Osteoblast (primary cell): ENCODE data around the gene CALD1. TPM values are rescaled to one million over a fixed set of nuclear protein-coding genes. Genes with fewer than 3 reads are reported as not detected.

Source experiments
- DNase-seq: peaks from one replicate; pipeline ENCODE4 v3.0.0; 2011; ENCODE audit warnings: low spot score, mixed read lengths; ENCODE audit not compliant: insufficient read length; ENCODE audit errors: missing footprints
- H2AFZ ChIP-seq: 2 replicates; pipeline ENCODE4 v1.6.0; 2011; ENCODE audit warnings: mild to moderate bottlenecking, low read length
- H3K27ac ChIP-seq: 2 replicates; pipeline ENCODE4 v1.5.1; 2011; ENCODE audit warnings: mild to moderate bottlenecking, low read depth, low read length, moderate library complexity
- H3K27me3 ChIP-seq: 2 replicates; pipeline ENCODE4 v1.6.0; 2012; ENCODE audit warnings: mild to moderate bottlenecking, control low read depth, inconsistent platforms, low read length, moderate library complexity; ENCODE audit not compliant: insufficient read depth
- H3K36me3 ChIP-seq: 2 replicates; pipeline ENCODE4 v1.5.1; 2011; ENCODE audit warnings: mild to moderate bottlenecking, low read length, control low read depth, moderate library complexity; ENCODE audit not compliant: insufficient read depth
- H3K4me1 ChIP-seq: 2 replicates; pipeline ENCODE4 v1.5.1; 2011; ENCODE audit warnings: mild to moderate bottlenecking, low read length, control low read depth, moderate library complexity; ENCODE audit not compliant: insufficient read depth
- H3K4me2 ChIP-seq: 2 replicates; pipeline ENCODE4 v1.6.0; 2011; ENCODE audit warnings: mild to moderate bottlenecking, low read length; ENCODE audit not compliant: insufficient read depth
- H3K4me3 ChIP-seq: fragments of 200-600 bp; sonication (generic); 3 replicates; pipeline ENCODE4 v1.5.1; 2012; ENCODE audit warnings: mild to moderate bottlenecking, low read length, inconsistent platforms; ENCODE audit not compliant: insufficient read depth
- H3K79me2 ChIP-seq: 2 replicates; pipeline ENCODE4 v1.6.0; 2012; ENCODE audit warnings: mild to moderate bottlenecking, low read length, control low read depth, inconsistent platforms; ENCODE audit not compliant: insufficient read depth
- H3K9me3 ChIP-seq: 2 replicates; pipeline ENCODE4 v1.5.1; 2011; ENCODE audit warnings: low read depth, low read length, control low read depth
- H4K20me1 ChIP-seq: 2 replicates; pipeline ENCODE4 v1.6.0; 2012; ENCODE audit warnings: mild to moderate bottlenecking, low read length, control low read depth; ENCODE audit not compliant: insufficient read depth
- total RNA-seq: library from RNA; depleted of rRNA; stranded (reverse); fragments of >200 nt; gene quantifications from 2 replicates; pipeline ENCODE4 v1.2.3, GENCODE V29; 2012
- TF ChIP-seq, protein P1 (sequence below): IDR thresholded peaks from 2 replicates; pipeline ENCODE4 v1.5.1; 2011; ENCODE audit warnings: mild to moderate bottlenecking, low read depth, low read length, moderate library complexity; ENCODE audit errors: extremely low read depth

Gene CALD1
- total RNA-seq, 1 donor, result 1,123 TPM

DNA sequence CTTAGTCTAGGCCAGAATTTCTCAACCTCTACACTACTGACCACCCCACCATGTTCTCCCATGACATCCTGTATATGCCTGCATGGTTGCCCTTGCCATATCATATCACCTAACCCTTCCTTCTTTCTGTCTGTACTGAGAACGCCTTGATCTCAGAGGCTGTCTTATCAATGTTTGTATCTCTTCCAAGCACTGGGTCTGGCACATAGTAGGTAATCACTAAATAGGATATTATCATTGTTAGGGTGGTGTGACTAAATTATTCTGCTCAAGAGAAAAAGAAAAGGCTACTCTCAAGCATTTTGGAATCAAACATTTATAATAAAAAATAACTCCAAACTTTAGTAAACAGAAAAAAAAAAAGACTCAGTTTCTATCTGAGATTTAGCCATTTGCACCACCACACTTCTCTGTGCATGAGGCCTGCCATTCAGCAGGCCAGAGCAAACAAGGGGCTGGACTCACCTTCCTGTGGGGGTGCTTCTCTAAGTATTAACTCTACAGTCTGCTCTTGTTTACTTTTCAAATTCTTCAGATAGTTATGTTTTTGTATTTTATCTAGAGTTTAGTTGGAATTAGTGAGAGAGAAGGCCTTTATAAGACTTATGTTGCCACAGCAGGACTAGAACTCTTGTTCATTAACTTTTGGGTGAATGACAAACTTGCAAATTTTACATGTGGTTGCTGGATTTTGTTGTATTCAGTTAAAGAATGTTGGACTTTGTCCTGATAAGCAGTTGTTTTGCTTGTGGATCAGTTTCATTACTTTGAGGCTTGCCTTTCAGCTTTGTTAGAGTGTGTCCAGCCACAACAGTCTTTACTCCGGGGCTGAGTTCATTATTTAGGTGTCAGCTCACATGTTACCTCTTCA, 212.3 kb downstream of the CALD1 start:
- H3K27me3 ChIP-seq, result no peaks in the 10 kb centered on the region
- peaks cover 4% of the 10 kb centered on the region for H3K36me3 ChIP-seq
- H4K20me1 ChIP-seq, result no peaks in the 10 kb centered on the region
- no peak overlapping the region for H3K4me3 ChIP-seq
- DNase-seq, result no peak
- no peak overlapping the region for H2AFZ ChIP-seq
- H3K4me2 ChIP-seq, result peak overlapping the region; percentile 58
- peaks cover 19% of the 10 kb centered on the region for H3K4me1 ChIP-seq
- TF ChIP-seq, protein P1, sequence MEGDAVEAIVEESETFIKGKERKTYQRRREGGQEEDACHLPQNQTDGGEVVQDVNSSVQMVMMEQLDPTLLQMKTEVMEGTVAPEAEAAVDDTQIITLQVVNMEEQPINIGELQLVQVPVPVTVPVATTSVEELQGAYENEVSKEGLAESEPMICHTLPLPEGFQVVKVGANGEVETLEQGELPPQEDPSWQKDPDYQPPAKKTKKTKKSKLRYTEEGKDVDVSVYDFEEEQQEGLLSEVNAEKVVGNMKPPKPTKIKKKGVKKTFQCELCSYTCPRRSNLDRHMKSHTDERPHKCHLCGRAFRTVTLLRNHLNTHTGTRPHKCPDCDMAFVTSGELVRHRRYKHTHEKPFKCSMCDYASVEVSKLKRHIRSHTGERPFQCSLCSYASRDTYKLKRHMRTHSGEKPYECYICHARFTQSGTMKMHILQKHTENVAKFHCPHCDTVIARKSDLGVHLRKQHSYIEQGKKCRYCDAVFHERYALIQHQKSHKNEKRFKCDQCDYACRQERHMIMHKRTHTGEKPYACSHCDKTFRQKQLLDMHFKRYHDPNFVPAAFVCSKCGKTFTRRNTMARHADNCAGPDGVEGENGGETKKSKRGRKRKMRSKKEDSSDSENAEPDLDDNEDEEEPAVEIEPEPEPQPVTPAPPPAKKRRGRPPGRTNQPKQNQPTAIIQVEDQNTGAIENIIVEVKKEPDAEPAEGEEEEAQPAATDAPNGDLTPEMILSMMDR, result no peak
- no peaks in the 10 kb centered on the region for H3K9me3 ChIP-seq
- peaks cover 5% of the 10 kb centered on the region for H3K79me2 ChIP-seq
- H3K27ac ChIP-seq, result peak overlapping the region; percentile 39

DNA sequence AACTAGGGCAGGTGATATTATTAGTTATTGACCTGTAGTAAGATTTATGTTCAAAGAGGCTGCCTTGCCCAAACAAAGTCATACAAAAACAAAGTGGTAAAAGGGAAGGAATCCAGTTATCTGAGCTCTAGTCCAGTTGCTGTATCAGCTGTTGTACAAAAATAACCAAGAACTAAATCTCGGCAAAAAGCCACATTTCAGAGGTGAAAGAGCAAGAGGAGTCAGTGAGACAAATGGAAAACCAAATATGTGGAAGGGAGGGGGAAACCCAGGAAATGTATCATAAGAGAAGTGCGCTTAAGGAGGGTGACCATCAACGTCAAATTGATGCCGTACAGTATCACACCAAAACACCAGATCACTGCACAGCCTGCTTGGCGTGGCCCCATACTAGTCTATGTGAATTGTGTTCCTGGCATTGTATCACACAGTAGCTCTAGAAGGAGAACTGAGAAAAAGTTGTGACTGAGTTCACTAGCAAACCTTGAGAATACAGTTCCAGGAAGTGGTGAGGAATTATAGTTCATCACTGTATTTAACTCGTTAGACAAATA, 213.3 kb downstream of the CALD1 start:
- H3K9me3 ChIP-seq, result no peaks in the 10 kb centered on the region
- peaks cover 4% of the 10 kb centered on the region for H3K36me3 ChIP-seq
- H3K27me3 ChIP-seq, result no peaks in the 10 kb centered on the region
- peak overlapping the region; percentile 58 for H3K4me2 ChIP-seq
- no peak for DNase-seq
- no peak overlapping the region for H2AFZ ChIP-seq
- no peaks in the 10 kb centered on the region for H3K79me2 ChIP-seq
- H3K4me3 ChIP-seq, result no peak overlapping the region
- H4K20me1 ChIP-seq, result no peaks in the 10 kb centered on the region
- TF ChIP-seq, protein P1, result no peak
- H3K27ac ChIP-seq, result peak overlapping the region; percentile 37
- H3K4me1 ChIP-seq, result peaks cover 19% of the 10 kb centered on the region

DNA sequence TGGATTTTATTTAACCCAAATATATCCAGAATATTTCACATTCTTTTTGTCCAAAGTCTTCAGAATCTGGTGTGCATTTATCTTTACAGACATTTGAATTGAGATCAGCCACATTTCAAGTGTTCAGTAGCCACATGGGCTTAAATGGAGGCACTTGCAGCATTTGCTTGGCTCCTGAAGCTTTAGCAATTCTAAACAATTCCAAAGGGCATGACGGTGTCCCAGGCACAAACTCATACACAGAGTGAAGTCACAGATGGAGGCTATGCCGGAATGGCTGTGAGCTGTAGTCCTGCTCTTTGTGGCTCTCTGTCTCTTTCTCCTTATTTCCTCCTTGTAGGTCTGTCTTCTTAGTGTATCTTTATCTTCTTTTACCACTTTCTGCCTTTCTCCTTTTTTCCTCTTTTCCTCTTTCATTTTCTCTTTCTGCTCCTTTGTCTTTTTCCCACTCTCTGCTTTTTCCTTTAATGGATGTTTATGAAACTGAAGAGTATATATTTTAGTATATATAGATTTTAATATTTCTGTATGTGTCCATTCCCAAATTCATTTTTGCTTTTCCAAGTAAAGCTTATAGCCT, 214.5 kb downstream of the CALD1 start:
- peaks cover 19% of the 10 kb centered on the region for H3K4me1 ChIP-seq
- no peaks in the 10 kb centered on the region for H3K79me2 ChIP-seq

More for the DNA sequence above, 214.5 kb downstream of the CALD1 start:
- Histone ChIP-seq H3K4me3 (no peak overlapping the region), H3K9me3 (no peaks in the 10 kb centered on the region), H2AFZ (no peak overlapping the region), H3K4me2 (no peak overlapping the region), H3K27ac (no peak overlapping the region), H3K36me3 (peaks cover 4% of the 10 kb centered on the region), H3K27me3 (no peaks in the 10 kb centered on the region), H4K20me1 (no peaks in the 10 kb centered on the region)
- DNase-seq, result no peak
- TF ChIP-seq, protein P1, result no peak
